ENCODE results near the gene PCNX1. TPM values are rescaled to one million over a fixed set of nuclear protein-coding genes. Genes with fewer than 3 reads are reported as not detected.

PCNX1 gene
- total RNA-seq, 1 experiment from 2014 or later, result 48.0 TPM

GRCh38 chr14:70890826-70891659, 16.2 kb upstream of the PCNX1 start:
- H3K36me3 Mint-ChIP-seq (ENCODE audit: insufficient read depth in 1 of 3, low read depth in 3 of 3), result no peaks in the 10 kb centered on the region
- no peaks in the 10 kb centered on the region for H3K9me3 Mint-ChIP-seq

More at GRCh38 chr14:70890826-70891659, 16.2 kb upstream of the PCNX1 start:
- no peak overlapping the region for H3K4ac ChIP-seq (ENCODE audit: low read depth, low read length)
- no peak overlapping the region for H3T11ph ChIP-seq (ENCODE audit: low read length)
- no peak overlapping the region for H3K4me2 ChIP-seq (ENCODE audit: insufficient read depth, insufficient read length, low read length)
- no peak overlapping the region for H3K18ac ChIP-seq (ENCODE audit: insufficient read length, low read depth, low read length)
- no peak for DNase-seq
- H3K9ac ChIP-seq (ENCODE audit: extremely low read depth, insufficient read length, low read length), result no peak overlapping the region
- TF ChIP-seq CTCF (conservative IDR thresholded peaks at IDR 0.05), result no peak
- no peaks in the 10 kb centered on the region for H3K79me1 ChIP-seq (ENCODE audit: insufficient read depth, low read depth, low read length, poor library complexity, severe bottlenecking)
- H3K4me1 ChIP-seq (ENCODE audit: insufficient read depth, low read length), result no peaks in the 10 kb centered on the region
- no peaks in the 10 kb centered on the region for H4K20me1 ChIP-seq (ENCODE audit: control insufficient read depth, insufficient read depth, insufficient read length)
- H3K56ac ChIP-seq (ENCODE audit: insufficient read length, low read depth, low read length), result no peak overlapping the region
- H4K5ac ChIP-seq (ENCODE audit: insufficient read length, low read depth, low read length), result no peak overlapping the region
- Mint-ChIP-seq H3K27me3 (ENCODE audit: low read depth) (no peaks in the 10 kb centered on the region), H3K4me1 (peaks cover 27 to 28% of the 10 kb centered on the region in 2 experiments), H3K4me3 (no peak overlapping the region), H3K27ac (no peak overlapping the region)
- no peak overlapping the region for H4K91ac ChIP-seq (ENCODE audit: insufficient read length, low read depth, low read length)
- no peak overlapping the region for H2BK12ac ChIP-seq (ENCODE audit: insufficient read length, low read depth, low read length)
- H2AK5ac ChIP-seq (ENCODE audit: insufficient read length, low read length), result no peak overlapping the region
- H2AFZ ChIP-seq (ENCODE audit: low read length), result no peak overlapping the region
- no peaks in the 10 kb centered on the region for H3K9me3 ChIP-seq (ENCODE audit: control insufficient read depth, low read depth, low read length)
- H3K79me2 ChIP-seq (ENCODE audit: insufficient read depth, low read length), result no peaks in the 10 kb centered on the region
- no peaks in the 10 kb centered on the region for H3K27me3 ChIP-seq (ENCODE audit: insufficient read depth, low read length)
- no peak overlapping the region for H3K23ac ChIP-seq (ENCODE audit: insufficient read length, low read depth, low read length)
- WGBS (ENCODE audit: extremely low coverage, insufficient read length, low lambda C conversion rate), result no CpG with 5 or more reads among the region's 5 CpGs
- no peak overlapping the region for H2BK120ac ChIP-seq (ENCODE audit: low read depth, low read length, poor library complexity, severe bottlenecking)
- H4K8ac ChIP-seq (replicated peaks; ENCODE audit: insufficient read length, low read depth, low read length), result no peak overlapping the region
- H2BK20ac ChIP-seq (ENCODE audit: low read depth, low read length, poor library complexity, severe bottlenecking), result no peak overlapping the region
- H3K23me2 ChIP-seq (ENCODE audit: insufficient read length, low read depth, low read length, poor library complexity, severe bottlenecking), result no peaks in the 10 kb centered on the region
- no peak overlapping the region for H2BK15ac ChIP-seq (ENCODE audit: low read depth, low read length)
- H2BK5ac ChIP-seq (ENCODE audit: insufficient read length, low read length), result no peak overlapping the region
- no peak overlapping the region for H3K14ac ChIP-seq (ENCODE audit: insufficient read depth, low read length)
- H3K27ac ChIP-seq (ENCODE audit: insufficient read length, low read depth, low read length), result no peak overlapping the region

Data from H9 (cell line).